ENCODE data around the gene BUB1B.

DNA sequence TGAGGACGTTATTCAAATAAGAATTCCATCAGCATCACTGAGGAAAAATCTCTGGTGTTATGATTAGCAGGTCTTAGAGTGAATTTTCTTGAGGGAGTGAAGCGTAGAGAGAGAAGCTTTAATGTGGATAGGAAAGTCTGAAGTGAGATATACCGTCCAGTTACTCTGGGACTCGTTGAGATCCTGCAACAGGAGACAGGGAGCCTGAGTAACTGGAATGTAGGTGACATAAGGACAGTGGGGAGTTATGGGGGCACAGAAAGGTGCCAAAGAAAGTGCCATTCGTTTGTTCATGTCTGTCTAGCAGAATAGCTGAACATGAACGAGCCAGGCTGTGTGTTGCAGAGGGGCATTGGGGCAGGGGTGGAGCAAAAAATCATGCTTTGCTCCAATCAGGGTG, 9.4 kb upstream of the BUB1B start:
- TF ChIP-seq, protein P1, sequence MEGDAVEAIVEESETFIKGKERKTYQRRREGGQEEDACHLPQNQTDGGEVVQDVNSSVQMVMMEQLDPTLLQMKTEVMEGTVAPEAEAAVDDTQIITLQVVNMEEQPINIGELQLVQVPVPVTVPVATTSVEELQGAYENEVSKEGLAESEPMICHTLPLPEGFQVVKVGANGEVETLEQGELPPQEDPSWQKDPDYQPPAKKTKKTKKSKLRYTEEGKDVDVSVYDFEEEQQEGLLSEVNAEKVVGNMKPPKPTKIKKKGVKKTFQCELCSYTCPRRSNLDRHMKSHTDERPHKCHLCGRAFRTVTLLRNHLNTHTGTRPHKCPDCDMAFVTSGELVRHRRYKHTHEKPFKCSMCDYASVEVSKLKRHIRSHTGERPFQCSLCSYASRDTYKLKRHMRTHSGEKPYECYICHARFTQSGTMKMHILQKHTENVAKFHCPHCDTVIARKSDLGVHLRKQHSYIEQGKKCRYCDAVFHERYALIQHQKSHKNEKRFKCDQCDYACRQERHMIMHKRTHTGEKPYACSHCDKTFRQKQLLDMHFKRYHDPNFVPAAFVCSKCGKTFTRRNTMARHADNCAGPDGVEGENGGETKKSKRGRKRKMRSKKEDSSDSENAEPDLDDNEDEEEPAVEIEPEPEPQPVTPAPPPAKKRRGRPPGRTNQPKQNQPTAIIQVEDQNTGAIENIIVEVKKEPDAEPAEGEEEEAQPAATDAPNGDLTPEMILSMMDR (IDR thresholded peaks at IDR 0.05; ENCODE audit: low read depth, low read length, poor library complexity, severe bottlenecking): no peak
- TF ChIP-seq EZH2phosphoT487 (IDR thresholded peaks at IDR 0.05; ENCODE audit: borderline replicate concordance, low read length): no peak

Measured in DOHH2 (cell line).